Activated CD4-positive, alpha-beta T cell treated with anti-CD3 and anti-CD28 coated beads for 1 hour (primary cell): ENCODE data around the gene SRC.
"Not testable (repeated sequence)": the region's sequence is repeated elsewhere in the genome, so short reads cannot be mapped to it uniquely, and the experiment has no call there.

ENCODE experiments used
- DNase-seq: peaks from one replicate; pipeline ENCODE4 v3.0.0-alpha.2; 2020

SRC gene

GRCh38 chr20:37337208-37337991, 8.5 kb upstream of the SRC start:
- no peak for DNase-seq

GRCh38 chr20:37338380-37338779, 7.6 kb upstream of the SRC start:
- not testable (repeated sequence) for DNase-seq

GRCh38 chr20:37339208-37339607, 6.7 kb upstream of the SRC start:
- DNase-seq: no peak

GRCh38 chr20:37339764-37340109, 6.2 kb upstream of the SRC start:
- DNase-seq: not testable (repeated sequence)

- DNase-seq: no peak
Measured at GRCh38 chr20:37340998-37341397, 4.9 kb upstream of the SRC start.

- no peak for DNase-seq
Measured at GRCh38 chr20:37341632-37342031, 4.3 kb upstream of the SRC start.

GRCh38 chr20:37342231-37343177, 3.4 kb upstream of the SRC start:
- no peak for DNase-seq

- no peak for DNase-seq
Measured at GRCh38 chr20:37343212-37343993, 2.5 kb upstream of the SRC start.

GRCh38 chr20:37343994-37344355, 2.0 kb upstream of the SRC start:
- no peak for DNase-seq

- DNase-seq: no peak
Measured at GRCh38 chr20:37344506-37345338, 1.2 kb upstream of the SRC start.

- DNase-seq: no peak
Measured at GRCh38 chr20:37346236-37346534, 245 bp downstream of the SRC start.

- no peak for DNase-seq
Measured at GRCh38 chr20:37346535-37347346, 801 bp downstream of the SRC start.

GRCh38 chr20:37347347-37347823, 1.4 kb downstream of the SRC start:
- DNase-seq: no peak

GRCh38 chr20:37347891-37348791, 2.2 kb downstream of the SRC start:
- no peak for DNase-seq

GRCh38 chr20:37348792-37349516, 3.0 kb downstream of the SRC start:
- DNase-seq: no peak

- no peak for DNase-seq
Measured at GRCh38 chr20:37349517-37350491, 3.9 kb downstream of the SRC start.

- no peak for DNase-seq
Measured at GRCh38 chr20:37350649-37351574, 5.0 kb downstream of the SRC start.
